Kidney (tissue), 14 donors: ENCODE measurements around the gene MFSD12. TPM values are rescaled to one million over a fixed set of nuclear protein-coding genes. Genes with fewer than 3 reads are reported as not detected.

Experiments
- DNase-seq, 5 donors: peaks; one replicate each; pipeline ENCODE4 v3.0.0-alpha.2; 2013 to 2020
- FAIRE-seq: peaks from 2 replicates; lab custom pipeline; 2012; peaks lifted over from hg19 to GRCh38; lab: Jason Lieb, UNC
- H3K27ac ChIP-seq, 2 donors: one replicate each; pipeline ENCODE4 v1.7.0; 2013; ENCODE audit warnings: low read depth in 2 of 2, low read length in 2 of 2, inconsistent platforms in 1 of 2
- H3K27me3 ChIP-seq: one replicate; pipeline ENCODE4 v1.7.1; 2013; ENCODE audit warnings: low read length, inconsistent platforms; ENCODE audit not compliant: control insufficient read depth, insufficient read depth
- H3K36me3 ChIP-seq, 3 donors: one replicate each; pipeline versions ENCODE4 v1.7.0 to v1.7.1; 2013; ENCODE audit warnings: low read length in 3 of 3, control low read depth in 1 of 3, inconsistent platforms in 1 of 3; ENCODE audit not compliant: insufficient read depth in 3 of 3, control insufficient read depth in 2 of 3
- H3K4me1 ChIP-seq, 3 donors: one replicate each; pipeline versions ENCODE4 v1.7.0 to v1.7.1; 2013; ENCODE audit warnings: low read length in 3 of 3, inconsistent platforms in 1 of 3, low read depth in 1 of 3; ENCODE audit not compliant: control insufficient read depth in 2 of 3, insufficient read depth in 2 of 3
- H3K4me3 ChIP-seq, 3 donors: one replicate each; pipeline versions ENCODE4 v1.7.0 to v1.8.1; 2013; ENCODE audit warnings: low read length in 3 of 3, control low read depth in 1 of 3, inconsistent platforms in 1 of 3
- H3K9ac ChIP-seq, 3 donors: one replicate each; pipeline versions ENCODE4 v1.7.0 to v1.7.1; 2013; ENCODE audit warnings: low read length in 3 of 3, control low read depth in 1 of 3, inconsistent platforms in 1 of 3
- H3K9me3 ChIP-seq, 3 donors: one replicate each; pipeline versions ENCODE4 v1.7.0 to v1.7.1; 2013; ENCODE audit warnings: low read length in 3 of 3, control low read depth in 1 of 3, inconsistent platforms in 1 of 3; ENCODE audit not compliant: control insufficient read depth in 2 of 3, insufficient read depth in 1 of 3
- intact Hi-C: fragments of 100-400 bp; cut with DNase I; formaldehyde crosslinking; loops from one replicate; pipeline ENCODE4 v1.11.1; 2022
- polyA plus RNA-seq: library from polyadenylated mRNA; stranded (reverse); fragments of 350-450 nt; fragmentation: Illumina TruSeq; extraction: RNeasy Lipid Tissue Mini Kit (QIAGEN cat#74804); gene quantifications from one replicate; pipeline ENCODE4 v1.2.3, GENCODE V29; 2014; ENCODE audit warnings: low read depth, low replicate concordance; ENCODE audit not compliant: insufficient read depth
- total RNA-seq: library from RNA; stranded (reverse); fragmentation: NEBNext Ultra II Directional; extraction: Animal tissue kit (Norgen Biotek cat#: 25700); gene quantifications from one replicate; pipeline ENCODE4 v1.2.1, GENCODE V29; 2021
- TF ChIP-seq, protein P1 (sequence below): IDR thresholded peaks from 3 replicates; pipeline ENCODE4 v1.5.1; 2012; ENCODE audit warnings: mild to moderate bottlenecking, moderate library complexity, borderline replicate concordance; ENCODE audit not compliant: insufficient read depth; ENCODE audit errors: extremely low read depth
- donor health status: control.
- donor health status: control.
- donor health status: control.
- donor health status: control.
- donor health status: control.
- donor health status: DM: yes; HTN: yes; CAD: no.
- donor health status: Normal renal cell carcinoma (clear cell type).

Gene MFSD12
- total and polyA plus RNA-seq, 2 donors from 2014 or later: 113 to 124 TPM

DNA sequence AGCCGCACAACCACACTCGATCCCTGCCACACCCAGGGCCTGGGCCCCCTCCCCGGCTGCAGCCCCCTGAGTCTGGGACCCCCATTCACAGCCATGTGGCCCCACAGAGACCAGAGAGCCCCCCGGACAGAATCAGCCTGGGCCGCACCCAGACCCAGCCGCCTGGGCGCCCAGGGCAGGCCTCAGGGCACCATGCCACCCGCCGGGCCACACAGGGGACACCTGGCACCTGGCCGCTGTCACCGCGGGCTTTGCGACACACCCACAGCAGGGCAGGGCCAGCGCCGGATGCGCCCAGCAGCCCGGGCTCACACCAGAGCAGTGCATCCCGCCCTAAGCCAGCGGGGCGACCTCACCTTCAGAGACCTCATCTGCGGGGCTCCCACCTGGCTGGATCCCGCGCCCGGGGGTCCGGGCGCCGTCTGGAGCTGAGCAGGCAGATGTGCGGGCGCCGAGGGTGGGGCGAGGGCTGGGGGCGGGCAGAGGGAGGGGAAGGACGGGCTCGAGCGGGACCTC is 48.8 kb upstream of the MFSD12 start:
- DNase-seq (peak in 1 of 5 donors; percentile 88), FAIRE-seq (no peak)
- Histone ChIP-seq H3K36me3 (no peaks in the 10 kb centered on the region), H3K4me3 (peak overlapping the region; percentile 45 to 53 (median 53)), H3K27me3 (peaks cover 9% of the 10 kb centered on the region), H3K27ac (peak overlapping the region; percentile 85 to 87), H3K4me1 (peaks cover 4 to 33% (median 12%) of the 10 kb centered on the region in 3 donors), H3K9me3 (peaks cover 0 to 2% (median 0%) of the 10 kb centered on the region in 3 donors), H3K9ac (peak overlapping the region in 1 of 3 donors; percentile 13)
- TF ChIP-seq, protein P1, sequence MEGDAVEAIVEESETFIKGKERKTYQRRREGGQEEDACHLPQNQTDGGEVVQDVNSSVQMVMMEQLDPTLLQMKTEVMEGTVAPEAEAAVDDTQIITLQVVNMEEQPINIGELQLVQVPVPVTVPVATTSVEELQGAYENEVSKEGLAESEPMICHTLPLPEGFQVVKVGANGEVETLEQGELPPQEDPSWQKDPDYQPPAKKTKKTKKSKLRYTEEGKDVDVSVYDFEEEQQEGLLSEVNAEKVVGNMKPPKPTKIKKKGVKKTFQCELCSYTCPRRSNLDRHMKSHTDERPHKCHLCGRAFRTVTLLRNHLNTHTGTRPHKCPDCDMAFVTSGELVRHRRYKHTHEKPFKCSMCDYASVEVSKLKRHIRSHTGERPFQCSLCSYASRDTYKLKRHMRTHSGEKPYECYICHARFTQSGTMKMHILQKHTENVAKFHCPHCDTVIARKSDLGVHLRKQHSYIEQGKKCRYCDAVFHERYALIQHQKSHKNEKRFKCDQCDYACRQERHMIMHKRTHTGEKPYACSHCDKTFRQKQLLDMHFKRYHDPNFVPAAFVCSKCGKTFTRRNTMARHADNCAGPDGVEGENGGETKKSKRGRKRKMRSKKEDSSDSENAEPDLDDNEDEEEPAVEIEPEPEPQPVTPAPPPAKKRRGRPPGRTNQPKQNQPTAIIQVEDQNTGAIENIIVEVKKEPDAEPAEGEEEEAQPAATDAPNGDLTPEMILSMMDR: no peak
- intact Hi-C loops: no loop called here

DNA sequence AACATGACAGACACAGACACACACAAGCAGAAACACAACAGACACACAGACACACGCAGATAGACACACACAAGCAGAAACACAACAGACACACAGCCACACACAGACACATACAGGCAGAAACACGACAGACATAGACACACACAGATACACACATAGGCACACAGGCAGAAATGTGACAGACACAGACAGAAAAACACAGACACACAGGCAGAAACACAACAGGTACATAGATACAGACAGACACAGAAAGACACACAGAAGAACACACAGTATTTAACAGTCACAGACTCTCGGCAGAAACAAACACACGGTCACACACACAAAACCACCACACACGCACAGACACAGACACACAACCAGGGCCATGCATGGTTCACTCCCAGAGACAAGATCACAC is 48.4 kb upstream of the MFSD12 start:
- H3K4me1 ChIP-seq: peaks cover 4 to 33% (median 12%) of the 10 kb centered on the region in 3 donors
- H3K36me3 ChIP-seq: no peaks in the 10 kb centered on the region
- TF ChIP-seq, protein P1: no peak
- H3K9me3 ChIP-seq: peaks cover 0 to 2% (median 0%) of the 10 kb centered on the region in 3 donors
- peak overlapping the region; percentile 25 to 85 for H3K27ac ChIP-seq
- H3K9ac ChIP-seq: peak overlapping the region in 2 of 3 donors; percentile 13 to 53
- H3K4me3 ChIP-seq: peak overlapping the region; percentile 45 to 53 (median 53)
- intact Hi-C loops: no loop called here
- peaks cover 9% of the 10 kb centered on the region for H3K27me3 ChIP-seq
- DNase-seq: no peak
- no peak for FAIRE-seq

DNA sequence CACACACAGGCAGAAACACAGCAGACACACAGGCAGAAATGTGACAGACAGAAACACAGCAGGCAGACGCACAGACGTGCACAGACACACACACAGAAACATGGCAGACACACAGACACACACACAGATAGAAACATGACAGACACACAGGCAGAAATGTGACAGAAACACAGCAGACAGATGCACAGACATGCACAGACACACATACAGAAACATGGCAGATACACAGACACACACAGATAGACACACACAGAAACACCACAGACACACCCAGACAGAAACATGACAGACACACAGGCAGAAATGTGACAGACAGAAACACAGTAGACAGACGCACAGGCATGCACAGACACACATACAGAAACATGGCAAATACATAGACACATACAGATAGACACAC is 48.0 kb upstream of the MFSD12 start:
- Histone ChIP-seq H3K36me3 (no peaks in the 10 kb centered on the region), H3K4me3 (peak overlapping the region; percentile 45 to 53 (median 53)), H3K4me1 (peaks cover 4 to 33% (median 12%) of the 10 kb centered on the region in 3 donors), H3K9me3 (peaks cover 0 to 2% (median 0%) of the 10 kb centered on the region in 3 donors), H3K9ac (peak overlapping the region in 1 of 3 donors; percentile 53), H3K27ac (peak overlapping the region in 1 of 2 donors; percentile 51), H3K27me3 (peaks cover 9% of the 10 kb centered on the region)
- FAIRE-seq: no peak
- intact Hi-C loops: no loop called here
- DNase-seq: no peak
- TF ChIP-seq, protein P1: no peak

DNA sequence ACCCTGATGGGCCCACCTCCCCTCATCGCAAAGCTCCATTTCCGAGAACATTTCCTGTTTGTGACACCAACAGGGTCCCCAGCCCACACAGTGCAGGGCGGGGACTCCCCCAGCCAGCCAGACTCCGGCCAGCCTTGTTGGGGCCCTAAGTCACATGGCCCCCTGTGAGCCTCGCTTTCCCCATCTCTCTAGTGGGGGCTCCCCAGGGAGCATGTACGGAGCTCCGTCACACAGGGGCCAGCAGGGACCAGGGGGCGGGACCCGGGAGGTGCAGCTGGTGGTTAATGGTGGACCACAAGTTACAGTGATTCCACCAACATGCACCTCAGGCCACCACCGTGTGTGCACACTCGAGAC is 47.6 kb upstream of the MFSD12 start:
- no peaks in the 10 kb centered on the region for H3K36me3 ChIP-seq
- H3K27ac ChIP-seq: peak overlapping the region; percentile 45 to 51
- FAIRE-seq: no peak

More for the DNA sequence above, 47.6 kb upstream of the MFSD12 start:
- TF ChIP-seq, protein P1: no peak
- peak in 1 of 5 donors; percentile 36 for DNase-seq
- Histone ChIP-seq H3K27me3 (peaks cover 9% of the 10 kb centered on the region), H3K4me3 (peak overlapping the region in 2 of 3 donors; percentile 45 to 53), H3K4me1 (peaks cover 4 to 30% (median 12%) of the 10 kb centered on the region in 3 donors), H3K9ac (peak overlapping the region in 1 of 3 donors; percentile 53), H3K9me3 (peaks cover 0 to 2% (median 0%) of the 10 kb centered on the region in 3 donors)
- intact Hi-C loops: no loop called here
